ENCODE measurements around the gene NR2C2.
"Not testable (repeated sequence)": the region's sequence is repeated elsewhere in the genome, so short reads cannot be mapped to it uniquely, and the experiment has no call there.

The NR2C2 gene

GRCh38 chr3:14947100-14947885 lies at the start of gene NR2C2:
TSS of gene NR2C2 (plus strand) at chr3:14947583. CDS start at chr3:15003915, 56,332 bp downstream.
- DNase-seq (ENCODE audit: low spot score), result peak; percentile 86

DNA sequence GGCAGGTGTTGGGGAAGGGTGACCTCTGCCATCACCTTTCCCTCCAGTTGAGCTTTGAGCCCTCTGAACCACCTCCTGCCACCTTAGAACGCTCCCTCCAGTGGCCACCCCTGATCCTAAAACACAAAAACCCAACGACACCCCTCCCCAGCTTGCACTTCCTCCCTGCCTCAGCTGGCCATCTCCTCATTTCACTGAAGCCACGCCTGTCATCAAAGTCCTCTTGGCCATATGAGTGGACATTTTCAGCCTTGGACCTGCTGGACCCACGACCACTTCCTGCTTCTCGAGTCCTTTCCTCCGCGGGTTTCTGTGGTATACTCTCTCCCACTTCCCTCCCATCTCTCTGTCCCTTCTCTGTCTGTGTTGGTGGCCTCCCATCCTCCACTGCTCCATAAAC lies 48.5 kb upstream of the NR2C2 start:
- no peak for DNase-seq (ENCODE audit: low spot score)

GRCh38 chr3:14899993-14900618 lies 47.3 kb upstream of the NR2C2 start:
- DNase-seq (ENCODE audit: low spot score), result peak; percentile 9

- DNase-seq (ENCODE audit: low spot score), result peak; percentile 14
These were observed 46.2 kb upstream of the NR2C2 start for GRCh38 chr3:14900881-14901873.

GRCh38 chr3:14902719-14903118 lies 44.7 kb upstream of the NR2C2 start:
- DNase-seq (ENCODE audit: low spot score), result no peak

DNA sequence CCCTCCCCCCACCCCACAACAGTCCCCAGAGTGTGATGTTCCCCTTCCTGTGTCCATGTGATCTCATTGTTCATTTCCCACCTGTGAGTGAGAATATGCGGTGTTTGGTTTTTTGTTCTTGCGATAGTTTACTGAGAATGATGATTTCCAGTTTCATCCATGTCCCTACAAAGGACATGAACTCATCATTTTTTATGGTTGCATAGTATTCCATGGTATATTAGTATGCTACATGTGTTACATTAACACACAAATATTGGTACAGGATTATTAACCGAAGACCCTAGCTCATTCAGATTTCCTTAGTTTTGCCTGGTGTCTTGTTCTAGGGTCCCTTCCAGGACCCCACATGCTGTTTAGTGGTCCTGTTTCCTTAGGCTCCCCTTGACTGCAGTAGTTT lies 43.9 kb upstream of the NR2C2 start:
- DNase-seq (ENCODE audit: low spot score), result not testable (repeated sequence)

DNA sequence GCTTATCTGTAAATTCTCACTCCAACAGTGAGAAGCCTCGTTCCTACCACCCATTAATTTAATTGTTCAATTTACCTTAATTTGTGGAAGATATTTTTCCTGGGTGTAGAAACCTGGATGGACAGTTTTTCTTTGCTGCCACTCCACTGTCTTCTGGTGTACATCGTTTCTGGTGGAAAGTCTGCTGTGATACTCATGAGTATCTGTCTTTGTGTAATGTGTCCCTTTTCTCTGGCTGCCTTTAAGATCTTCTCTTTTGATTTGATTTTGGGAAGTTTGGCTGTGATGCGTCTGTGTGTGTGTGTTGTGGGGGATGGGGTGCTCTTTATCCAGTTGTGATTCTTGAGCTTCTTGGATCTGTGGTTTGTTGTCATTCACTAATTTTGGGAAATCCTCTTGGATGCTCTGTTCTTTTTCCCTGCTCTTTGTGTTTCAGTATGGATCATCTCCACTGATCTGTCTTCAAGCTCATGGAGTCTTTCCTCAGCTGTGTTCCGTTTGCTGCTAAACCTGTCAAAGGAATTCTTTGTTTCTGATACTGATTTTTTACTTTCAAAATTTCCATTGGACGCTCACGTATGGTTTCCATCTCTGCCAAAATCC lies 42.2 kb upstream of the NR2C2 start:
- no peak for DNase-seq (ENCODE audit: low spot score)

GRCh38 chr3:14906355-14906971 lies 40.9 kb upstream of the NR2C2 start:
- no peak for DNase-seq (ENCODE audit: low spot score)

DNA sequence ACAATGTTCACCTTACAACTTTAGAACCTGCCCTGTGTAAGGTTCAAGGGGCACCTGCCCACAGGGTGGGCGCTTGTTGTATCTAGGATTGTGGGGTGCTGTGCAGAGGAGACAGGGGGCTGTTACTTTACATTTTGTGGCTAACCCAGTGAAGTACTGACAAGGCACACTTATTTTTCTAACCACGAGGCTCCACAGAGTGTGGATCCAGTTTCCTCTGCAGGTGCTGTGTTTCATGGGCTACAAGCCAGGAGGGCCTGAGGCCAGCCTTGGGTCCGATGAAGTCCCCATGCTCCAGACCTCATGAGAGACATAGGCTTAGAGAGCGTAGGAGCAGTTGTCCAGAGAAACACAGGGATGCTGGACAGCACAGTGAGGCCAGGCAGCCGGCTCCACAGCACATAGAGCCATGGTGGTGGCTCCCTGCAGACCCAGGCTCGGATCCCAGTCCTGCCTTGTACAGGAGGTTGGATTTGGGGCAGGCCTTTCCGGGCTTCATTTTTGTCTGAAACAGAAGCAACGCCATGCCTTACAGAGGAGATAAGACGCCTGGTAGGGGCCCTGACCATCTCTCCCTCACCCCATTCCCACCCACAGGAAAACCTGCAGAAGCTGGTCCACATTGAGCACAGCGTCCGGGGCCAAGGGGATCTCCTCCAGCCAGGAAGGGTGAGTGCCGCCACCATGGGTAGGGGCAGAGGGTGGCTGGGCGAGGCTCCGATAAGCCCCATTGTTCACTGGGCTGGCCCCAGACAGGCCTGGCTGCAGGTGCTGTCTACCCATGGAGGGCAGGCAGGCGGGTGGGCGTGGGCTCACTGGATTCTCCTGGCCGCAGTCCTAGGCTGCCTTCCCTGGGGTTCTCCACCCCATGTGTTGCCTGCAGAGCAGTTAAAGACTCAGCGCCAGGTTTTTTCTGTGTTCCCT lies 40.1 kb upstream of the NR2C2 start:
- no peak for DNase-seq (ENCODE audit: low spot score)

GRCh38 chr3:14909250-14909649 lies 38.1 kb upstream of the NR2C2 start:
- DNase-seq (ENCODE audit: low spot score), result no peak

DNA sequence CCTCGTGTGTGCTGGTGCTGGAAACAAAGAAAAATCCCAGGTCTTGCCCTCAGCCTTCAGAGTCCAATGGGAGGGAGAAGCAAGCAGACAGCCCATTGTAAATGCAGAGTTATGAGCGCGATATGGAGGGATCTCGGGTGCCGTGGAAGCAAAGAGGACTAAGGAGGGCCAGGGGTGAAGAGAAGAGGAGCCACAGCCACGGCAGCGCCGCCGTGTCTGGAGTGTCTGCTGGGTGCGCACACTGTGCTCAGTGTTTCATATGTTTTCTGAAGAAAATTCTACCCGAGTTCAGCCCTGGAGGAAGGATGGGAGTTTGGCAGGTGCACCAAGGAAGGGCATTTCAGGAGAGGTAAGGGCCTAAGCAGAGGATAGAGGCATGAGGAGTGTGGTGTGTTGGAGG lies 35.7 kb upstream of the NR2C2 start:
- DNase-seq (ENCODE audit: low spot score), result no peak

GRCh38 chr3:14913071-14913925 lies 34.1 kb upstream of the NR2C2 start:
- DNase-seq (ENCODE audit: low spot score), result no peak

GRCh38 chr3:14913926-14914778 lies 33.2 kb upstream of the NR2C2 start:
- no peak for DNase-seq (ENCODE audit: low spot score)

GRCh38 chr3:14914779-14915117 lies 32.6 kb upstream of the NR2C2 start:
- no peak for DNase-seq (ENCODE audit: low spot score)

GRCh38 chr3:14915636-14916222 lies 31.7 kb upstream of the NR2C2 start:
- DNase-seq (ENCODE audit: low spot score), result peak; percentile 13

- no peak for DNase-seq (ENCODE audit: low spot score)
These were observed 29.0 kb upstream of the NR2C2 start for GRCh38 chr3:14918356-14918860.

DNA sequence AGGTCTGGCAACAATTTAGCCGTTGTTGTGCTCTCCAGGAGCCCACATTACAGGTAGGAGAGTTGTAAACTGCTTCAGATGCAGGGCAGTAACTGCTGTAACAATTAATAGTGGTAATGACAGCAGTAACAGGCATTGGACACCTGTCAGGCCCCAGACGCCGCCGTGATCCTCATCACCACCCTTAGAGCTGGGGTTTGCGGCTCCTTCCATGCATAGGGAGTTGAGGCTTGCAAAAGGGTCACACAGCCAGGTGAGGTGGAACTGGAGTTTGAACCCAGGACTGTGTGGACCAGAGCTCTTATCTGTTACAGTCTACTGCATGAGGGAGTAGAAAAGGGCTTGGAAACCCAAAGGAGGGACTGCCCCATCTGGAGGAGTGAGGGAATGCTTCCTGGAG lies 26.8 kb upstream of the NR2C2 start:
- DNase-seq (ENCODE audit: low spot score), result no peak

DNA sequence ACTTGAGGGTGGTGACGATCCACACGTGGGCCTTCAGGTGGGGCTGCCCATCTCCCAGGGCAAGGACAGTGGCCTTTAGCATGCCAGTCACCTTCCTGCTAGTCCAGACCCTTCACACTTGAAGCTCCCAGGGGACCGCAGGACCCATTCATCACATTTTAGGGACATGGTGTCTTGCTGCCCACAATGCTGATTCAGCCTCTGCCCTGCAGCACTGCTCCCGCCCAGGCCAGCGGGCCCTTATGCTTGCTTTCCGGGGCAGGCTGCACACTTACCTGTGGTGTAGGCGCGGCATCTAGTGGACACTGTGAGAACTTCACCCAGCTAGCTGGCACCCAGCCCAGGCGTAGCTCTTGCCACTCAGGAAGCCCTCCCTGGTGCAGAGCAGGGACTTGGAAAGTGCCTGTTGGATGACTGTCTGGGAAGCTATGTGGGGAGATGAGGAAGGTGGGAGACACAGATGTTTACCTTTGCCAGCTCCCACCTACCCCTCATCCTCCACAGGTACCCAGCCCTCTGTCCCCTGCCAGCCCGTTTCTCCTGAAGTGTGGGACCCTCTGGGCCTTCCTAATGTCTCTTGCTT lies 26.3 kb upstream of the NR2C2 start:
- peak; percentile 83 for DNase-seq (ENCODE audit: low spot score)

Data from NAMALWA (cell line).